ENCODE results near the gene TMEM213.
A peak's percentile ranks its signal among the peaks of the same experiment; 100 is the strongest.

The TMEM213 gene, protein sequence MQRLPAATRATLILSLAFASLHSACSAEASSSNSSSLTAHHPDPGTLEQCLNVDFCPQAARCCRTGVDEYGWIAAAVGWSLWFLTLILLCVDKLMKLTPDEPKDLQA

DNA sequence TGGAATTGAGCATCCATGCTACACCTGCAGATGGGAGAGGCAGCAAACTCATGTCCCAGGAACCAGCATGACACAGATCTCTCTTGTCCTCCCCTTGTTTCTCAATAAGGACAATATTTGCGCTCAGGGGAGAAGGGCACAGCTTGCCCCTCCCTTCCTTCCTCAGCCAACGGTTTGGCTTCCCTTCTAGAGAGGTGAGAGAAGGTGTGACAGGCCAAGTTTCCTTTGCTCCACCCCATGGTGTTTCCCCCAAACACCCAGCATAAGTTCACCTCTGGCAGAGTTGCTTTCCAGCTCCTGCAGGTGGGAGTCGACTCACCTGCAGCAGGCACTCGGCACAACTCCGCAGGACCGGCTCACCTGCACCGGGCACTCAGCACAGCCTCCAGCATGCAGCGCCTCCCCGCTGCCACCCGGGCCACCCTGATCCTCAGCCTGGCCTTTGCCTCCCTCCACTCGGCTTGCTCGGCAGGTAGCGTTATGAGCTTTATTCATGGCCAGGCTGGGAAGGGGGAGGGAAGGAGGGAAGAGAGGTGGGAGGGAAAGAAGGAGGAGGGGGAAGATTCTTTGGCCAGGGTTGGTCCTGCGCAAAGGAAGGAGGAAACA lies at the start of gene TMEM213, which contains the start of gene ATP6V0A4:
TMEM213 (plus strand) TSS at position 280 of the 606 bp plus-strand sequence; CDS start at position 391, 111 bp downstream.
ATP6V0A4 (minus strand) TSS at position 482 of the 606 bp plus-strand sequence. CDS start 26,949 bp downstream, outside the sequence.
- Histone ChIP-seq H3K27me3 (ENCODE audit: insufficient read depth, low read length) (peaks cover 15% of the 10 kb centered on the region), H3K27ac (ENCODE audit: low read length) (no peak within 1 kb of the TSS), H3K36me3 (ENCODE audit: insufficient read depth, low read depth, low read length) (no peaks in the 10 kb centered on the region), H3K4me3 (ENCODE audit: low read length) (peak within 1 kb of the TSS; percentile 45; the same call in 1 of the 2 replicates), H3K4me1 (ENCODE audit: insufficient read depth, low read length) (peaks cover 6% of the 10 kb centered on the region; the same call in 1 of the 2 replicates), H3K9ac (ENCODE audit: low read depth, low read length) (no peak within 1 kb of the TSS), H3K9me3 (ENCODE audit: insufficient read depth, low read depth, low read length) (no peaks in the 10 kb centered on the region)

DNA sequence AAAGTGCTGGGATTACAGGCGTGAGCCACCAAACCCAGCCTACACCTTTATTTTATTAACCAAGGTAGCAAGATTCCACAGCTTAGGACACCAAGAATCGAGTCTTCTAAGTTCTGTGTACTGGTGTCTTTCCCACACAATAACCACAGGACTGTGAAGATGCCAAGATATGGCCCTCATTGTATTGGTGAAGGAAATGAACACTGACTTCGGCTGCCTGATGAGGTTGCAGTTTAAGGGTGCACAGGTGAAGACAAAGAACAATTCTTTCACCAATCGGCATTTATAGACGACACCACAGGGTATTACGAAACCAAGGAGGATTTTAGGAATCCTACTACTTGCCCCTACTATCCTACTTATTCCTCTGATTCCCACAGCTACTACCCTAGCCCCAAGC lies 49.1 kb upstream of the TMEM213 start:
- H3K4me1 ChIP-seq (ENCODE audit: insufficient read depth, low read length) = no peaks in the 10 kb centered on the region; the same call in 1 of the 2 replicates
- H3K27ac ChIP-seq (ENCODE audit: low read length) = no peak overlapping the region

DNA sequence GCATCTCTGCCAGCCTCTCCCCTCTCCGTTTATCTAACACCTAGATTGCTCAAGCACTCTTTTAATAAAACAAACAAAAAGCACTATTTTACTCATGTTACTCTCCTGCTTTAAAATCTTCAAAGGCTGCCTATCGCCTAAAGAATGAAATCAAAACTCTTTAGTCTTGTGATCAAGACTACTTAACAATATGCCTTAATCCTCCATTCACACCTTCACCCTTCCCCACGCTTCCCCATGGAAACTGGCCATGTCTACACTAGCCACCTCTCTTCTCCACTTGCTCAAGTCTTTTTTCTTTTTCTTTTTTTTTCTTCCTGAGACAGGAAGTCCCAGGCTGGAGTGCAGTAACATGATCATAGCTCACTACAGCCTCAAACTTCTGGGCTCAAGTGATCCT lies 47.8 kb upstream of the TMEM213 start:
- H3K4me3 ChIP-seq (ENCODE audit: low read length) = no peak overlapping the region
- no peaks in the 10 kb centered on the region for H3K27me3 ChIP-seq (ENCODE audit: insufficient read depth, low read length)
- no peak overlapping the region for H3K9ac ChIP-seq (ENCODE audit: low read depth, low read length)
- H3K4me1 ChIP-seq (ENCODE audit: insufficient read depth, low read length) = peaks cover under 1% of the 10 kb centered on the region; the same call in 1 of the 2 replicates
- no peak overlapping the region for H3K27ac ChIP-seq (ENCODE audit: low read length)
- H3K9me3 ChIP-seq (ENCODE audit: insufficient read depth, low read depth, low read length) = no peaks in the 10 kb centered on the region
- no peaks in the 10 kb centered on the region for H3K36me3 ChIP-seq (ENCODE audit: insufficient read depth, low read depth, low read length)

More for the DNA sequence above, 49.1 kb upstream of the TMEM213 start:
- no peaks in the 10 kb centered on the region for H3K27me3 ChIP-seq (ENCODE audit: insufficient read depth, low read length)
- no peak overlapping the region for H3K4me3 ChIP-seq (ENCODE audit: low read length)
- H3K36me3 ChIP-seq (ENCODE audit: insufficient read depth, low read depth, low read length) = no peaks in the 10 kb centered on the region
- no peak overlapping the region for H3K9ac ChIP-seq (ENCODE audit: low read depth, low read length)
- no peaks in the 10 kb centered on the region for H3K9me3 ChIP-seq (ENCODE audit: insufficient read depth, low read depth, low read length)

DNA sequence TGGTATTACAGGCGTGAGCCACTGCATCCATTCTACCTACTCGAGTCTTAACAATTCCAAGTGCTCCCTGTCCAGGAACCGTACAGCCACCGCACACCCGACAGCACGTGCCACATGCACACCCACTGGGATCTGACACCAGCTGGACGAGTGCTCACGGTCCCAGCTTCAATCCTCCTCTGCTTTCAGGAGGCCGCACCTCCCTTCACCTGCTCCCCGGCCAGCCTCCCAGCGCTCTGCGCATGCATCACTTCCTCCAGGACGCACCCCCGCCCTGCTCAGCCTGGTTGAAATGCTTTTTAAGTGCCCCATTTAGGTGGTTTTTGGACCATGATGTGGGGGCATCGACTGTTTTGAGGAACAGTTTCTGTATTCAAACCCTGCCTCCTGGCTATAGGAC lies 47.3 kb upstream of the TMEM213 start:
- Histone ChIP-seq H3K36me3 (ENCODE audit: insufficient read depth, low read depth, low read length) (no peaks in the 10 kb centered on the region), H3K9me3 (ENCODE audit: insufficient read depth, low read depth, low read length) (no peaks in the 10 kb centered on the region), H3K4me3 (ENCODE audit: low read length) (no peak overlapping the region), H3K27ac (ENCODE audit: low read length) (no peak overlapping the region), H3K27me3 (ENCODE audit: insufficient read depth, low read length) (no peaks in the 10 kb centered on the region), H3K4me1 (ENCODE audit: insufficient read depth, low read length) (peaks cover 6% of the 10 kb centered on the region; the same call in 1 of the 2 replicates), H3K9ac (ENCODE audit: low read depth, low read length) (no peak overlapping the region)

DNA sequence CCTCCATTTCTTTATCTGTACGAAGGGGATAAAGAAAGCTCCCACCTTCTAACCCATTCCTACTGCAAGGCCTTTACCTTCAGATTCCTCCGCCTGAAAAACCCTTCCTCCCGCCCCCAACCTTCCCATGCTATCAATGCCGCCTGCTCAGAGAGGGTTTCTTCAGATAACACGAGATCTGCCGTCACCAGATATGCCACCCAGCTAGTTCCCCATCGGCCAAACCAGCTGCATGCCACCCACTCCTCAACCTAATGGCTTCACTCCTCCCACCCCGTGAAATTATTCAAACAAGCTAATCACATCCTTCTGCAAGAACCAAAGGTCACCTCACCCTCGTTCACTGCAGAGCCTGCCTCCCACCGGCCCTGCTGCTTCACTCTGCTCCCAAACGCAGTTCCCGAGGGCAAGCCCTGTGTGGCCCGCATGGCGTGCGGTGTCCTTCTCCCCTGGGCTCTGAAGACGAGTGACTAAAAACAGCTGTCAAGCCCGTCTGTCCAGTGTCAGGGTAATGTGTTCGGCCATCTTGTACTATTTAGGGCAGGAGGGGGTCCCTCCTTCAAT lies 46.8 kb upstream of the TMEM213 start:
- Histone ChIP-seq H3K9me3 (ENCODE audit: insufficient read depth, low read depth, low read length) (no peaks in the 10 kb centered on the region), H3K27me3 (ENCODE audit: insufficient read depth, low read length) (no peaks in the 10 kb centered on the region), H3K4me1 (ENCODE audit: insufficient read depth, low read length) (peaks cover 11% of the 10 kb centered on the region; the same call in 1 of the 2 replicates), H3K9ac (ENCODE audit: low read depth, low read length) (no peak overlapping the region), H3K4me3 (ENCODE audit: low read length) (no peak overlapping the region), H3K36me3 (ENCODE audit: insufficient read depth, low read depth, low read length) (no peaks in the 10 kb centered on the region), H3K27ac (ENCODE audit: low read length) (no peak overlapping the region)

DNA sequence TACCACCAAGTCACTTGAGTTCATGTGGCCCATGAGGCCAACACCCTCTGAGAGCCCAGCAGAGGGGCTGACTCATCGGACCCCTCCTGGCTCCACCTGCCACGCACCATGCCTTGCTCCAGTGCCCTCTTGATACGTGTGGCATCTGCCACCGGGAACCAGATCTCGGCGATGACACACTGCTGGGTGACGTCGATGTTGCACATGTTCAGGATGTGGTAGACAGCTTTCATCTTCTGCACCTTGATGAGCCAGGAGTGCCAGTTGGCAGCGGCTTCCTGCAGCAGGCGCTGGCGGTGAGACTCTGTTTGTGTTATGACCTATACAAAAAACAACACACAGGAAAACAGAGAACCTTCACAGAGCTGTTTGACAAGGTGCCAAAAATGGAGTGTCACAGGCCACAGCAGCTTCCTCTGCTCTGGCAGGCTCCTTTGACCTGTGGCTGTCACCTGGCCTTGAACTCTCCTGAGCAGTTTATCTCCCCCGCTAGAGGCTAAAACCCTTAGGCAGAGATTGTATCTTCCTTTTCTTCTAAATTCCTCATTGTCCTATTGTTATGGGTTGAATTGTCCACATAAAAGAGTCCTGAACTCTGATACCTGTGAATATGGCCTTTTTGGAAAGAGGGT lies 45.2 kb upstream of the TMEM213 start:
- H3K27ac ChIP-seq (ENCODE audit: low read length) = no peak overlapping the region
- no peaks in the 10 kb centered on the region for H3K36me3 ChIP-seq (ENCODE audit: insufficient read depth, low read depth, low read length)
- H3K27me3 ChIP-seq (ENCODE audit: insufficient read depth, low read length) = no peaks in the 10 kb centered on the region
- H3K9ac ChIP-seq (ENCODE audit: low read depth, low read length) = no peak overlapping the region
- no peak overlapping the region for H3K4me3 ChIP-seq (ENCODE audit: low read length)
- H3K9me3 ChIP-seq (ENCODE audit: insufficient read depth, low read depth, low read length) = no peaks in the 10 kb centered on the region
- H3K4me1 ChIP-seq (ENCODE audit: insufficient read depth, low read length) = peaks cover 12% of the 10 kb centered on the region; the same call in 1 of the 2 replicates

DNA sequence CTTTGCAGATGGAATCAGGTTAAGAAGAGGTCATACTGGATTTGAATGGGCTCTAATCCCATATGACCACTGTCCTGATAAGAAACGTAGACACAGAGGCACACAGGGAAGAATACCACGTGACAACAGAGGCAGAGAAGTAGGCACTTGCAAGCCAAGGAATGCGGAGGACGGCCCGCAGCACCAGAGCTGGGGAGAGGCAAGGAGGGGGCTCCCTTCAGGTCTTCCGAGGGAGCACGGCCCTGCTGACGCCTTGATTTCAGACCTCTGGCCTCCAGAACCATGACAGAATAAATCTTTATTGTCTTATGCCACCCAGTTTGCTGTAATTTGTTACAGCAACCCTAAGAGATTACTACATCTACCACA lies 44.7 kb upstream of the TMEM213 start:
- Histone ChIP-seq H3K4me3 (ENCODE audit: low read length) (no peak overlapping the region), H3K27ac (ENCODE audit: low read length) (no peak overlapping the region), H3K27me3 (ENCODE audit: insufficient read depth, low read length) (no peaks in the 10 kb centered on the region), H3K9ac (ENCODE audit: low read depth, low read length) (no peak overlapping the region), H3K36me3 (ENCODE audit: insufficient read depth, low read depth, low read length) (no peaks in the 10 kb centered on the region), H3K4me1 (ENCODE audit: insufficient read depth, low read length) (peaks cover 12% of the 10 kb centered on the region; the same call in 1 of the 2 replicates), H3K9me3 (ENCODE audit: insufficient read depth, low read depth, low read length) (no peaks in the 10 kb centered on the region)

DNA sequence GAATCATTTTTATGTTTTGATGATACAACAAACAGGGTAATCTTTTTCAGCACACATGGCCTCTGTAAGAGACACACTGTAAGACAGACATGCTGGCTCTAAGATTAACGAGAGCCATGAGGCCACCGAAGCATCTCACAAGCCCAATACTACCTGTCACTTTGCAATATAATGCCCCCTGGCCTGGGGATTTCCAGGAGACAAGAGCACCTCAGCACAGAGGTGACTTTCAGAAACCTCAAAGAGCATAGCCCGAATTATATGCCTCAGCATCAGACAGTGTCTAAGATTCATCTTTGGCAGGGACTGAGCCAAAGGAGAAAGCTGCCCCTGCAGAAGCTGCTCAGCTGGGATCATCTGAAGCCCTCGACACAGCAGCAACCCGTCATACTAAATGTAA lies 44.2 kb upstream of the TMEM213 start:
- H3K27me3 ChIP-seq (ENCODE audit: insufficient read depth, low read length) = no peaks in the 10 kb centered on the region
- H3K36me3 ChIP-seq (ENCODE audit: insufficient read depth, low read depth, low read length) = no peaks in the 10 kb centered on the region
- no peaks in the 10 kb centered on the region for H3K9me3 ChIP-seq (ENCODE audit: insufficient read depth, low read depth, low read length)
- H3K4me3 ChIP-seq (ENCODE audit: low read length) = no peak overlapping the region
- H3K27ac ChIP-seq (ENCODE audit: low read length) = no peak overlapping the region
- H3K4me1 ChIP-seq (ENCODE audit: insufficient read depth, low read length) = peaks cover 12% of the 10 kb centered on the region; the same call in 1 of the 2 replicates
- H3K9ac ChIP-seq (ENCODE audit: low read depth, low read length) = no peak overlapping the region

DNA sequence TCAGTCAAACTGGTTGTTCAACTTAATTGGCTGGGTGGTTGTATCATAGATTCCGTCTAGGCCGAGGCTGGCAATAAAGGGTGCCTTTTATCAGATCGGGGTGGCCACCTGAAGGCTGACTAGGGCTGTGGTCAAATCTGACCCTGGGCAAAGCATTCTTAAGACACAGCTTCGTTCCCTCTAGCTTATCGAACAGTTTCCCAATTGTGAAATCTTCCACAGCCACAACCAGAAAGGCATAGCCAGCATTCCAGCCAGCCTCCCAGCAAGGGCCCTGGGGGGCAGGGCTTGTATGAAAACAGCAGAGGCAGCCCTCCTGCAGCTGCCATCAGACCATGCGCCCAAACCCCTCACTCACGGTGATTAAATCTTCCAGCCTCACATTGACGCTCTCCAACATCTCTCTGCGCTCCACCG lies 42.5 kb upstream of the TMEM213 start:
- H3K9ac ChIP-seq (ENCODE audit: low read depth, low read length) = peak overlapping the region; percentile 13; the same call in 1 of the 2 replicates

DNA sequence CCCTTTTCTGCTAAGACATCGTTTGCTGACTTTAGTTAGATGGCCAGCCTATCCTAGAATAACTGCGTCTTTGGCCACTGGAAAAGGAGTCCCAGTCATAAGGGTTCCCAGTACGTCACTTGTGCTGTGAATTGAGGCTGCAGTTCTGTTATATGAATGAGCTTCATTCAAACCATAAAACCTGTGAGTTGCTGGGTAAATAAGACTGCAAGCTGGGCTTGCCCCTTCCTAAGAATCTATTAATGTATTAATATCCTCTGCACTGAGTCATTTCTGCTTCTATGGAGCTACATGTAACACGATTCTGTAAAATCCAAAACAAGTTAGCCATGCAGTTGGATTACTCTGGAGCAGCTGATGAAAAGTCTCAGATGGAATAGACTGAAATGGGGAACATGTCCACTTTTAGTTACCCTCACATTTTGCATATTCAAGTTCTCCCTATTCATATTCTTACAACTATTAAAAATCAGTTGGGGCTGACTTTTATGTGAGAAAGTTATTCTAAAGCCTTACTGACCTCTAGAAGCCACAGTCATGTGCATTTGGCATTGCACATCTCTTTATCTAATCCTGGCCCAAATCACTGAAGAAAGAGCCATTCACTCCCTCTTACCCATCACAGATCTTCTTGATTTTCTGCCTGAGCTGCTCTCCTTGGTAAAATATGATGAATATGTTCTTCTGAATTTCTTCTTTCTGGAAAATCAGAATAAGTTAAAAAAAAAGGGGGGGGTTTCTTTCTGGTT lies 41.8 kb upstream of the TMEM213 start:
- no peaks in the 10 kb centered on the region for H3K27me3 ChIP-seq (ENCODE audit: insufficient read depth, low read length)
- H3K9me3 ChIP-seq (ENCODE audit: insufficient read depth, low read depth, low read length) = no peaks in the 10 kb centered on the region
- no peaks in the 10 kb centered on the region for H3K36me3 ChIP-seq (ENCODE audit: insufficient read depth, low read depth, low read length)
- H3K9ac ChIP-seq (ENCODE audit: low read depth, low read length) = no peak overlapping the region
- no peak overlapping the region for H3K4me3 ChIP-seq (ENCODE audit: low read length)
- H3K4me1 ChIP-seq (ENCODE audit: insufficient read depth, low read length) = peaks cover 12% of the 10 kb centered on the region; the same call in 1 of the 2 replicates
- no peak overlapping the region for H3K27ac ChIP-seq (ENCODE audit: low read length)

More for the DNA sequence above, 42.5 kb upstream of the TMEM213 start:
- Histone ChIP-seq H3K4me1 (ENCODE audit: insufficient read depth, low read length) (peaks cover 12% of the 10 kb centered on the region; the same call in 1 of the 2 replicates), H3K36me3 (ENCODE audit: insufficient read depth, low read depth, low read length) (no peaks in the 10 kb centered on the region), H3K27ac (ENCODE audit: low read length) (no peak overlapping the region), H3K27me3 (ENCODE audit: insufficient read depth, low read length) (no peaks in the 10 kb centered on the region), H3K4me3 (ENCODE audit: low read length) (no peak overlapping the region), H3K9me3 (ENCODE audit: insufficient read depth, low read depth, low read length) (no peaks in the 10 kb centered on the region)

DNA sequence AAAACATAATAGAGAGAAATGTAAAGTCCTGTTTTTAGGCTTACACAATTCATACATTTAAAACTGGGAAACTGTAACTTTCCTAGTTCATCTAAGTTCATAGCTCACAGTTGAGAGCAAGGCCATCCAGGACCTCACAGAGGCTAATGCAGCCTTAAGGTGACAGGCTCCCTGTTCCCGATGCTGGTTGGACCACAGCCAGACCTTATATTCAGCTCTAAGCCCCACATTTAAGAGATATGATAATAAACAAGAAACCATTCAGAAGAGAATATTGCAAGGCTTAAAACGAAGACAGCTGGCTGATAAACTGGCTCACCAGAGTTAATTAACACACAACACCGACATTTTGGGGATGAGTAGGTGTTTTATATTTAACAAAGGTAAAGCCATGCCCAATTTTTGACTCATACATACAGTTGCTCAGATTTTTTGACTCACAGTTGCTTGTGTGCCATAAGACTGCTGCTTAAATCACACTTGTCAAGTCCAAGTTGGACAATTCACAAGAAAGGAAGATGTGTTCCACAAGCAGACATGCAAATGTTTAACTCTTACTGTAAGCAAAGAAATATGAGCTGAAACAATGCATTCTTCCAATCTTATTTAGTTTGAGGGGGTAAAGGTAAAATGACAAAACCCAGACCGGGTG lies 41.1 kb upstream of the TMEM213 start:
- Histone ChIP-seq H3K27ac (ENCODE audit: low read length) (no peak overlapping the region), H3K4me3 (ENCODE audit: low read length) (no peak overlapping the region), H3K36me3 (ENCODE audit: insufficient read depth, low read depth, low read length) (no peaks in the 10 kb centered on the region), H3K4me1 (ENCODE audit: insufficient read depth, low read length) (peaks cover 12% of the 10 kb centered on the region; the same call in 1 of the 2 replicates), H3K27me3 (ENCODE audit: insufficient read depth, low read length) (no peaks in the 10 kb centered on the region), H3K9ac (ENCODE audit: low read depth, low read length) (no peak overlapping the region), H3K9me3 (ENCODE audit: insufficient read depth, low read depth, low read length) (no peaks in the 10 kb centered on the region)
